SKM-1 treated with dmso at 0.1 percent for 144 hours (cell line): Measurements from ENCODE around the gene EBLN2.
A peak's percentile ranks its signal among the peaks of the same experiment; 100 is the strongest.
"Not testable (repeated sequence)": the region's sequence is repeated elsewhere in the genome, so short reads cannot be mapped to it uniquely, and the experiment has no call there.

Experiments used
- DNase-seq: peaks from one replicate; lab custom pipeline; 2025; ENCODE audit not compliant: unreplicated experiment; lab: John Stamatoyannopoulos, UW

Gene EBLN2

DNA sequence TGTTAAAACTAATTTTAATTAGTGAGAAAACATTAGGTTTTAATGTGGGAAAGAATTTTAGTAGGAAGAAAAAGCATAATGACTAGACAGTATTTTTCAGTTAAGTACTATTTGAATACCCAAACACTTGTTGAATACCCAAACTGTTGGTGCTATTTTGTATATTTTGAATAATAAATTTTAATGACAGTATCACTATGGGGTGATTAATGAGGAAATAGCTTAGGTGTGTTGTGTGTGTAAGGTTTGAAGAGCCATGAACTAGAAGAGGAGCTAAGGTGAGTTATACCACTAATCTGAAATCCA, 4.7 kb upstream of the EBLN2 start:
- DNase-seq = no peak

DNA sequence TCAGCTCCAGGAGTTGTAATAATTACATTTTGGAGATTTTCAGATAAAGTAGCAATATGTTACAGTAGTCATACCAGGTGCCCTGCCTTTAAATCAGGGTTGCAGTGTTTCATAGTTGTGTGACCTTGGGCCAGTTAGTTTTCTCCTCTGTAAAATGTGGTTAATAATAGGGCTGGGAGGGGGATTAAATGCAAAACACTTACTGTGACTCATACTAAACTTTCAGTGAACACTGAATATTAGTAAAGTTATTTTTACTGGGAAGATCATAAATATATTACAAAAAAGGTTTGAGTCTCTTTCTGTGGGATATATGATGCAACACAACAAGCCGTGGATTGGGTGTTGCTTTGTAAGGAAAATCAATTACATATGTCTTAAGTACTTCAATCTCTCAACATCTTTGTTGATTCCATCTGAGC, 1.1 kb upstream of the EBLN2 start:
- DNase-seq = no peak

DNA sequence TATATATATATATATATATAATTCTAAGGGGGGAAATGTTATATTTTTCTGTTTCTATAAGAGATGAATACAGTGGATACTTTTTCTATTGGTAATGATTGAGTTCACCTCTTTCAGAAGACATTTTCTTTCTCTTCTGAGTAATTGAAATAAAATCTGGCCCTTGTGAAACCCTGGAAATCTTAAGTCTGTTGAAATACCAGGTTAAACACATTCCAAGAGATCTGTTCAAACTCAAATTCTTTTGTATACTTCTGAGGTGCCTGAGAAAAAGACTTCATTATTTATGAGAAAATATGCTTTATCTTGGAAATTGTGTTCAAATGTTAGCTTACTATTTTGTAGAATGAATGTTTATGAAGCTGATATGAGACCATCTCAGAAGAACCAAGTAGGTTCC, 4.8 kb downstream of the EBLN2 start:
- DNase-seq = not testable (repeated sequence)

DNA sequence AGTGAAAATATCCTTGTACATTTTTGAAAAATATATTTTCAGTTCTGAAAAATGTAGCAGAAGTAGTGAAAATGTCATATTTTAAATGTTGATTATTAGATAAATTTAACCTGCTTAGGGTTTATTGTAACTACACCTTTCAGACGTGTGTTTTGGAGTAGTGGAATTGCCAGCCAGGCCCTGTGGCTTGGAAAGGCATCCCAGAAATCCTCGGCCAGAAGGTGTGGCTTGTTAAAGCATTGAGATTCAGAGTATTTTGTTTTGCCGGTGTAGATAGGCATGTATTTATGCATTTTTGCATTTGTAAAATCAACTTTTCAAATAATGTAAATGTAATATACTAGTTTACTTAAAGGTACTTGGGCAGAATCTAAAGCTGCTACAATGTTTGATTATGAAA, 7.0 kb downstream of the EBLN2 start:
- DNase-seq = no peak

DNA sequence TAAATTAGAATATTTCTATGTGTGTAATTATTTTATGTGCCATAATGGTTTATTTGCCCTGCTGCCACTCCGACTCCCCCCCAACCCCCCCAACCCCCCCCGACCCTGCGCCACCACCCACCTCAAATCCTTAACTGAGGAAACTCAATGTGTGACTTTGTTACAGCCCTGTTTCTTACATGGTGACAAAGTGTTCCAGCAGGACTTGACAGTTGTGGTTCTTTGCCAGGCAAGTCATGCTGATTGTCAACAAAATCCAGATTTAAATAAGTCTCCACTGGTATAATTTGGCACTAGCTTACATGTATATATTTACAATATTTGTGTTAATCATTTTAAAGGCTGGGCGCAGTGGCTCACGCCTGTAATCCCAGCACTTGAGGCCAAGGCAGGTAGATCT, 7.7 kb downstream of the EBLN2 start:
- DNase-seq = no peak

DNA sequence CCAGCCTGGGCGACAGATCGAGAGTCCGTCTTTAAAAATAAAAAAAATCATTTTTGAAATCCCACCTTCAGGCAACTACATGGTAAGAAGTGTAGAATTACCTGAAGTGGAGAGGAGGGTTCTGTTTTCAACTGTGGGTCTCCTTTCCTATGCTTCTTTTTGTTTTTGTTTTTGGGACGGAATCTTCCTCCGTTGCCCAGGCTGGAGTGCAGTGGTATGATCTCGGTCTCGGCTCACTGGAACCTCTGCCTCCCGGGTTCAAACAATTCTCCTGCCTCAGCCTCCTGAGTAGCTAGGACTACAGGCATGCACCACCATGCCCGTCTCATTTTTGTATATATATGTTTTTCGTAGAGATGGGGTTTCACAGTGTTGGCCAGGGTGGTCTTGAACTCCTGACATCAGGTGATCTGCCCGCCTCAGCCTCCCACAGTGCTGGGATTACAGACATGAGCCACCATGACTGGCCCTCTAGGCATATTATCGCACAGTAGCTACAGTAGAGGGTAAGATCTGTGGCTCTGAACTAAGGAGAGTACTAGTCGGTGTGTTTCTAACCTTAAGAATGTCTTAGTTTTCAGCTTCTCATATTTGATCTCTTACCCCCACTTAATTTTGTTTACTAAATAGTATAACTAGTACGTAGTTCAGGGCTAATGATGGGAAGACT, 8.5 kb downstream of the EBLN2 start:
- no peak for DNase-seq

DNA sequence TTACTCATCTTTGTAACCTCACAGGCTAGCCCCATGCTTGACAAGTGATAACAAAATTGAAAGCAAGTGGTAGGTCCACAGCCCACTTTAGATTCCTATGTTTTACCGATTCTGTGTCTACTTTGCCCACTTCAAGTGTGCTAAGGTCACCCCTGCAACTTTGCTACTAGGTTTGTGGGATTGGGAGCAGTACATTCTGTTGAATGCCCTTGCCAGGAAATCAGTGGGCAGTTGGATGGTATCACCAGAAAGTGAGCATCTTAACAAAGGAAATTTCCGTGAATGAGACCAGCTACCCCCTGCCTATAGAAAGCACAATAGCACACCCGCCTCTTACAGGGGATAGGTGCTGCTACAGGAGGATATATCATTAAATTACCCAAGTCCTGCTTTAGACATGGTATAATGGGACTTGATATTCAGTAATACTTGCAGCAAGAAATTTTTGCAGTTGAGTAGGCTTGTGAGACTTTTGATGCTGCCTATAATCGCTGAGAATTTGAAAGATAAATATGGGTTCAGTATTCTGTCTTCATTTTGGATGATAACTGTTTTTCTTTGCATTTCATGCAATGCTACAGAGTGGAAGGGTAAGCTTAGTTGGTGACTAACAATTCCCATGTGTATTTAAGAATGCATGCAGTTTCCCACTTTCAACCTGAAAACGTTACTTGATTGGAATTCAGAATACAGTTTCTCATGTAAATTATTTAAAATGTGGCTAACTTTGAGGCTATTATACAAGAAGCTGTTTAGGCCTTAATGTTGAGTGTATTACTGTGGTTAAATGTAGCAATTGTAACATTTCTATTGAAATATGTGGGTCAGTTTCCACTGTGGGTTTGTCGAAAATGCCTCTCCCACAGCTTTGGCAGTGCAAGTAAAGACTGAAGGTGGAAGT, 9.5 kb downstream of the EBLN2 start:
- DNase-seq = no peak

DNA sequence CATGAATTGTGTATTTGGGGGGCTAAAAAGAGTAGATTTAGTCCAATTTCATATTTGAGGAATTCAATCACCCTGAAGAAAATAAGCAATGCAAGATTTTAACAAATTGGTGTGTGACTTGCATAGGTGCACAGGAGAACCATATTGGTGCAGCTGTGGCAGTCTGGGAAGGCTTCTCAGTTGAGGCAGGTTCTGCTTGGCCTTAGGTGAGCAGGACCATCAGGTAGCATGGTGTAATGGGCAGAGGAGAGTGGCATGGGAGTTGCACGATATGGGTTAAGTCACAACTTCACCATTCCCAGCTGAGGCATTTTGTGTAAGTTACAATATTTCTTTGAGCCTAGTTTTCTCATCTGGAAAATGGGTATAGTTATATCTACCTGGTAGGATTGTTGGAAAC, 10.5 kb downstream of the EBLN2 start:
- no peak for DNase-seq

DNA sequence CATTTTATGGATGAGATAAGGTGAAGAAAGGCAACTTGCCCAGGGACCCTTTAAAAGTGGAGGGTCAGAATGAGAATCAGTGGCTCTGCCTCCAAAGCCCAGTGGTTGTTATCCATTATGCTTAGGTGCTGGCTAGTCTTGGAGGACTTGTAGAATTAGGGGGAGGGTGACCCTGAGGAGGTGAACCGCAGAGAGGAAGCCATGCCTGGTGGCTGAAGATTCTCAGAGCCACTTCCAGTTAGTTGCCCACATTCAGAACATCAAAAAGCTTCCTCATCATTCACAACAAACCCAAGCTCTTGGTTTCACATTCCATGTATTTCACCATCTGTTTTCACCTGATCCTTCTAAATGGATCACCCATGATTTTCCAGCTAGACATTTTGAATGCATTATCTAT, 11.2 kb downstream of the EBLN2 start:
- DNase-seq = peak; percentile 58

DNA sequence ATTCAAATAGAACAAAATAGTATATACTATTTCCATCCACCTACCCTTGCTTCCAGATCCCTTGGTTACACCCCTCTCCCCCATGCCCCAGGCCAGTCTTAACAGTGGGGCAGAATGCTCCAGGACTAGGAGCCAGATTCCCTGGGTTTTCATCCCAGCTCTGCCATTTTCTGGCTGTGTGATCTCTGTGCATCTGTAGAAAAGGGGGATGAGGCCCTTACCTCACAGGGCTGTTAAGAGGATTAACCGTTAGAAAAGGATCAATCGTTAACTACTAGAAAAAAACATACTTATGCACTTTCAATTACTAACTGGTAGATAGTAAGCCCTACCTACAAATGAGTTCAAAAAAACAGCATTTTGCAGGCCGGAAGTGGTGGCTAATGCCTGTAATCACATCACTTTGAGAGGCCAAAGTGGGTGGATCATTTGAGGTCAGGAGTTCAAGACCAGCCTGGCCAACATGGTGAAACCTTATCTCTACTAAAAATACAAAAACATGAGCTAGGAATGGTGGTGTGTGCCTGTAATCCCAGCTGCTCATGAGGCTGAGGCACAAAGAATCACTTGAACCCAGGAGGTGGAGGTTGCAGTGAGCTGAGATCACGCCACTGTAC, 11.7 kb downstream of the EBLN2 start:
- DNase-seq = no peak

DNA sequence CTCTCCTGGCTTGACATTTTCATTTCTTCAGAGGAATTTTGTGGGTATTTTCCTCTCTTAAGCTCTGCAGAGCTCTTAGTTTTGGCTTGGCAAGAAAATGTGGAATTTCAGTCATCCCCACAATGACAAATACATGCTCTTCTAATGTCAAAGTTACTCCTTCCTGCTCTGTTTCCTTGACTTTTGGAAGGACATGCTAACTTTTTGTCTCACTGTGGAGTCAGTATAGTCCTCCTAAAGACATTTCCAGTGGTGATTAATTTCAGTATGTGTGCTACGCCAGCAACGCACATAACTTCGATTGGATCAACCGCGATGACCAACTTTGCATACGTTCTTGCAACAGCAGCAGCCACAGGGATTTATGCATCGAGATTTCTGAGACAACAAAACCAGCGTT, 13.3 kb downstream of the EBLN2 start:
- no peak for DNase-seq

DNA sequence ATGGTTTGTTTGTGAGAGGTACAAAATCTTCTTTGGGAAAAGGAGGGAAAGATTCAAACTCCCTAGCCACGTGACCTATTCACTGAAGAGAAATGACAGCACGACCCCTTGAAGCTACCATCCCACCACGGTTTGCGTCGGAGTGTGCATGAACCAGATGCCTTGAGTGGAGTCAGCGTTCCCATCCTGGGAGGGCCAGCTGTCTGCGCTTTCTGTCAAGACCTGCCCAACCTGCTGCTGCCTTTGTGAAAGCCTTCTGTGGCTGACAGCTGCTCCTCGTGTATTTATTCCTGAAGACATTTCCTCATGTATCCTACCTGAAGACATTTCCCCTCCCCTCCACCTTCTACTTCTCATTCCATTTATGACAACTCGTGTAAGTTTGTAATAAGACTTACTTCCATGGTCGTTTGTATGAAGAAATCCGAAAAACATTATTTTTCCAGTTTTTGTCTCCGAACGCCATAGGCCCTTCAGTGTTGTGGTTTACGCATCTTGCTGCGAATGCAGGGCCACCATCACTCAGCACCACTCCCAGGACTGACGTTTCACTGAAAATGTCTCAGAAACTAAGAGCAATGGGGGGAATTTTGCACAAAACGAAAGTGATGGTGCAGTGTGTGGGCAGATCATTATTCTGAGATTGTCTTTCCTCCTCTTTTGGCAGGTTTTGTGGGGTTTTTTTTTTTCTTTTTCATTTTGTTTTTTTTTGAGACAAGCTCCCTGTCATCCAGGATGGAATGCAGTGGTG, 18.9 kb downstream of the EBLN2 start:
- DNase-seq = no peak

DNA sequence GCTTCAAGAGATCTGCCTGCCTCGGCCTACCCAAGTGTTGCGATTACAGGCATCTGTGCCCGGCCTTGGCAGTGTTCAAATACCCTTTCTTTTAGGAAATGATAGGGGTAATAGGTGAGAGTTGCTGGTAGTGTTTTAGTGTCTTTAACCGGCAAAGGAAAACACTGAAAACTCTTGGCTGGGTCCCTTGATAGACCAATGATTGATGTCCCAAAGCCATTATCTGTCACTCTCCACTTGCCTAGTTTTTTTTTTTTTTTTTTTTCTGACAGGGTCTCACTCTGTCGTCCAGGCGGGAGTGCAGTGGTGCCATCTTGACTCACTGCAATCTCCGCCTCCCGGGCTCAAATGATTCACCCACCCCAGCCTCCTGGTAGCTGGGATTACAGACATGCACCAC, 19.7 kb downstream of the EBLN2 start:
- no peak for DNase-seq

DNA sequence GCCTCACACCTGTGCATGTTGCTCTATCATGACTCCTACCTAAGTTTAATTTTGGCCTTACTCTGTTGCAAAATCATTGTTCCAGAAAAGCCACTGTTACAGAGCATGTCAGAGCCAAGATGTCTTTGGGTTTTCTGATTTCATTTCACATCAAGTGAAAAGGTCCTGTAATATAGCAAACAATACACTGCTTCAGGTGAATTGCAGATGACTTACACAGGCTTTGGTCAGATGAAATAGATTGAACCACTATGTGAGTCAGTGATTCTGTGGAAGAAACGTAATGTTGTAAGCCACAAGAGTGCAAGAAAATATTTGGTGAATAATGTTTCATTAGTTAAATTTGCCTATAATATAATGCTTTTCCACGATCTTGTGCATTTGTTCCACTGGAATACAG, 22.7 kb downstream of the EBLN2 start:
- no peak for DNase-seq

DNA sequence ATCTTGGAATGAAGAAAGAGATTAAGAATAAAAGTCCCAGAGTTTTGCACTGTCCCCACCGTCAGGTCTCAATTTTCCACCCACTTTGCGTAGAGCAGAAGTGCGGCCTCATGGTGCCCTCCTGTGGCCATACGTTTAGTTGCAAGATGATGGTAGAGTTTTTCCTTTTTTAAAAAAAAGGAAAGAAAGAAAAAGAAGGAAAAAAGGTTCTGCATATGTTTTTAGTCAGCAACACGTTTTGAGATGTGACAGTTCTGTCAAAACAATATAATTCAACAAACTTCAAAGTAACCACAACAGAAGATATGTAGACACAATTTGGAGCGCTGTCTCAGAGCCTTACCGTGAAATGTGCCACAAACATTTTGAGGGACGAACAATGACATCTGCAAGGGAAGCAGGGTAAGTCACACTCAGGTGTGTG, 24.6 kb downstream of the EBLN2 start:
- DNase-seq = peak; percentile 19

DNA sequence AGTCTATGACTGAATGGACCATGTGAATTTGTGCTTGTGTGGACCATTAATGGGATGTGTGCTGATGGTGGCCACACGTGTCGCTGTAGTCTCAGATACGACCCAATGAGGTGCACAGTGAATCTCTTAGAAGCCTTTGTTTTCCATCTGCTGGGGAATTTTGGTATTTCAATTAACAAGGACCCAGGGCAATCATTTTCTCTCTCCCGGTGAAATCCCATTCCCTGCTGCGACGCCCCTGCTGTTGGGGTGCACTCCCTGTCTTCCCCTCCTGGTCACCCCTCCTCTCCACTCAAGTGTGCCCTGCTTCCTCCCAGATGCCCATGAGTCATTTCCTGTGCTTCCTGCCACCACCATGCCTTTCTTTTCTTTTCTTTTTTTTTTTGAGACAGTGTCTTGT, 32.7 kb downstream of the EBLN2 start:
- peak; percentile 56 for DNase-seq

DNA sequence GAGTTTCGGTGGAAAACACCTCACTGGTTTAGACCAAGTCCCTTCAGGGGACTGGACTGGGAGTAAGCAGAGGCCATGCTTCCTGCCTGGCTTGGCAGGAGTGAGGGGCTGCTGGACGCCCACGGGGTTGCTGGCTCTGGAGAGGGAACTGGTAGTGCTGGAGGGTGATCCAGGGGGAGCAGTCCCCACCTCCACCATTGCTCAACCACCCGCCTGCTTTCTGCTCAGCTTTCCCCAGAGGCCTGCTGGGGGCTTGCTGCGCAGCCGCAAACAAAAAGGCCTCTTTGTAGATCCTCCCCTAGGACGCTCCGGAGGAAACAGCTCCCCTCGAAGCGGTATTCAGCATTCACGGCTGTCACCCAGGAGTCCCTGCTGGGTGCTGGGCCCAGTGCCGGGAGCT, 33.5 kb downstream of the EBLN2 start:
- no peak for DNase-seq

DNA sequence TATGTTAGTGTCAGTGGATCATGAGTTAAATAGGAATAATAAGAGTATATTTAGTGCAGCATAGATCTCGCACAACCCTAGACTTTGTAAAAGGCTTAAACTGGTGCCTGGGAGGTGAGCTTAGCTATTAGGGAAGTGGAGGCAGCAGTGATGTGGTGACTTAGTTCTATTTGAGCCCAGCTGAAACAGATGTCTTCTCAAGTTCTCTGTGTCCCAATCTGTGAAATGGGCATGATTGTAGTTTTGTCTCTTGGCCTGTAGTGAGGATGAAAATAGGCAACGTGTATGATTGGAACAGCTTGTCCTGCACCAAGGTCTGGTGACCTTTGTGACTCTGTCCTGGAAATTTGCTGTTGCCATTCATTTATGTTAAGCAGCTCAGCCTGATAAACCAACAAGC, 34.7 kb downstream of the EBLN2 start:
- DNase-seq = no peak

DNA sequence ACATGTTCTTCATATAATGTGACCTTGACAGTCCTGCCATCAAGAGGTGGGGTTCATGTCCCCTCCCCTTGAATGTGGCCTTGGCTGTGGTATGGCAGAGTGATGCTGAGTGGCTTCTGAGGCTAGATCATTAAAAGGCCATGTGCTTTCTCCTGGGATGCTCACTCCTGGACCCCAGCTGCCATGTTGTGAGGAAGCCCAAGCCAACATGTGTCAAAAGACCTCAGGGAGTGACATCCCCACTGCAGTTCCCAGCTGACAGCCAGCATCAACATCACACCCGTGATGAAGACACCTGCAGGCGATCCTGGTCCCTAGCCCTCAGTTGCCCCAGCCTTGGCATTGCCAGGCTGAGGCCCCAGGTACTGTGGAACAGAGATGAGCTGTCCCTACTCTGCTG, 36.6 kb downstream of the EBLN2 start:
- no peak for DNase-seq

DNA sequence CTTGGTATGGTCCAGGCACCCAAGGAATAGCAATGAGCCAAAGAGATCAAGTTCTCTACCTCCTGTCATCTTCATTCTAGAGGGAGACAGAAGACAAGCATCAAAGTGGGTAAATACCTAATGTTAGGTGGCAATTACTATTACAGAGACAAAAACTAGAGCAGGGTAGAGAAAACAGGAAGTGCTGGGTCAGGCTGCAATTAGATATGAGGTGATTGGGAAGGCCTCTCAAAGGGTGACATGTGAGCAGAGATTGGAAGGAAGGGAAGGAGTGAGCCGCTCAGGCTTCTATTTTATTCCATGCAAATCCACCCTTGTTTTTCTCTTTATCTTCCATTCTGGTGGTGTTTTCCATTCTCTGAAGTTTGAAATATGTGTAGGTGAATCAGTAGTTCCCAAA, 37.4 kb downstream of the EBLN2 start:
- DNase-seq = no peak

DNA sequence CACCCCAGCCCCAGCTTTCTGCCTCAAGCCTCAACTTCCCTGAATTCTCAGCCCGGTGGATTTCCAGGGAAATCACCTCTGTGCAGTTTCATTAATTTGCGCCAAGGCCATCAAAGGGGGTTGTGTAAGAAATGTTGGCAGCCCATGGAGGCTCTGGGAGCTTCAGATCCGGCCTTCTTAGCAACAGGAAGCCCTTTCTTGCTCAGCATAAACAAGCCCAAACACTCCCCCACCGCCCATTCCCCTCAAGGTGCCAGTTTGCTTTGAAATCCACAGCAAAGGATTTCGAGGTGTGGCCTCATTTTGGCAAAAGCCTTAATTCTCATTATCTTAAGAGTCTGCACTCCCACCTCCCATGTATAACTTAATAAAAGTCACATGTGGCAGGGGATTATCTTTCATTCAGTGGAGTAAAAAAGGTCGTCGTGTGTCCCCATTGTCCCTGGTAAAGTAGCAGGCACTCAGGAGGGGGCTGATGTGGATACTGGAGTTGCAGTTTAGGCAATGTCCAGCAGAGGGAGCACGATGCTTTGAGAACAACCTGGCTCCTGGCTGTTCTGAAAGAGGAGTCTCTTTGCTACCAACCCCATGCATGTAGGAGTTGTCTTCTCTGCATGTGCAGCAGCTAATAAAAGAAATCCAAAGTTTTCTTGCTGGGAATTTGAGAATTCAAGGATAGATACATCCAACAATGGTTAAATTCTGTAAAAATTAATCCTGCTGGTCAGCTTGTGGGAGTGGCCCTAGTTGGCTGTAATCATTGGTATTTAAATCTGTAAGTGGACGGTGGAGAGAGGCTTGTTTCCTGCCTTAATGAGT, 39.5 kb downstream of the EBLN2 start:
- DNase-seq = peak; percentile 55
